GM12865 (cell line): ENCODE data around the gene ELOA.
"Not testable (repeated sequence)": the region's sequence is repeated elsewhere in the genome, so short reads cannot be mapped to it uniquely, and the experiment has no call there.

Source experiments
- DNase-seq: peaks from one replicate; pipeline ENCODE4 v3.0.0; 2010; ENCODE audit warnings: low read depth
- H3K4me3 ChIP-seq: 2 replicates; pipeline ENCODE4 v1.5.1; 2011; ENCODE audit warnings: mild to moderate bottlenecking, low read depth, low read length, control low read depth
- CTCF ChIP-seq: IDR thresholded peaks from 2 replicates; pipeline ENCODE4 v1.5.1; 2011; ENCODE audit warnings: low read length, control low read depth, low read depth, inconsistent platforms; ENCODE audit not compliant: insufficient read depth; ENCODE audit errors: missing control alignments

ELOA gene

GRCh38 chr1:23719162-23719820, 24.0 kb upstream of the ELOA start:
- DNase-seq: peak; percentile 73
- TF ChIP-seq CTCF: no peak
- H3K4me3 ChIP-seq: peak overlapping the region; percentile 25

GRCh38 chr1:23720256-23720995, 22.8 kb upstream of the ELOA start:
- TF ChIP-seq CTCF: no peak
- peak overlapping the region; percentile 42 for H3K4me3 ChIP-seq
- peak; percentile 93 for DNase-seq

GRCh38 chr1:23722652-23723051, 20.6 kb upstream of the ELOA start:
- DNase-seq: peak; percentile 85
- peak overlapping the region; percentile 15 for H3K4me3 ChIP-seq
- no peak for TF ChIP-seq CTCF

GRCh38 chr1:23726686-23727085, 16.6 kb upstream of the ELOA start:
- peak; percentile 67 for DNase-seq
- H3K4me3 ChIP-seq: peak overlapping the region; percentile 30
- TF ChIP-seq CTCF: no peak

- H3K4me3 ChIP-seq: peak overlapping the region; percentile 30
- peak; percentile 80 for DNase-seq
- TF ChIP-seq CTCF: no peak
Observed at GRCh38 chr1:23727362-23727811, 15.9 kb upstream of the ELOA start.

- no peak overlapping the region for H3K4me3 ChIP-seq
- TF ChIP-seq CTCF: no peak
- no peak for DNase-seq
Observed at GRCh38 chr1:23732363-23733224, 10.7 kb upstream of the ELOA start.

GRCh38 chr1:23733281-23733680, 10.0 kb upstream of the ELOA start:
- DNase-seq, H3K4me3 ChIP-seq: not testable (repeated sequence)
